Activated T-cell treated with anti-CD3 and anti-CD28 coated beads, Interleukin-2, amount 50 U/mL, for 48 hours (primary cell): ENCODE data around the gene TAOK1.

Experiments
- DNase-seq, 2 experiments: peaks; one replicate each; pipeline ENCODE4 v3.0.0-alpha.2; 2020

TAOK1 gene

DNA sequence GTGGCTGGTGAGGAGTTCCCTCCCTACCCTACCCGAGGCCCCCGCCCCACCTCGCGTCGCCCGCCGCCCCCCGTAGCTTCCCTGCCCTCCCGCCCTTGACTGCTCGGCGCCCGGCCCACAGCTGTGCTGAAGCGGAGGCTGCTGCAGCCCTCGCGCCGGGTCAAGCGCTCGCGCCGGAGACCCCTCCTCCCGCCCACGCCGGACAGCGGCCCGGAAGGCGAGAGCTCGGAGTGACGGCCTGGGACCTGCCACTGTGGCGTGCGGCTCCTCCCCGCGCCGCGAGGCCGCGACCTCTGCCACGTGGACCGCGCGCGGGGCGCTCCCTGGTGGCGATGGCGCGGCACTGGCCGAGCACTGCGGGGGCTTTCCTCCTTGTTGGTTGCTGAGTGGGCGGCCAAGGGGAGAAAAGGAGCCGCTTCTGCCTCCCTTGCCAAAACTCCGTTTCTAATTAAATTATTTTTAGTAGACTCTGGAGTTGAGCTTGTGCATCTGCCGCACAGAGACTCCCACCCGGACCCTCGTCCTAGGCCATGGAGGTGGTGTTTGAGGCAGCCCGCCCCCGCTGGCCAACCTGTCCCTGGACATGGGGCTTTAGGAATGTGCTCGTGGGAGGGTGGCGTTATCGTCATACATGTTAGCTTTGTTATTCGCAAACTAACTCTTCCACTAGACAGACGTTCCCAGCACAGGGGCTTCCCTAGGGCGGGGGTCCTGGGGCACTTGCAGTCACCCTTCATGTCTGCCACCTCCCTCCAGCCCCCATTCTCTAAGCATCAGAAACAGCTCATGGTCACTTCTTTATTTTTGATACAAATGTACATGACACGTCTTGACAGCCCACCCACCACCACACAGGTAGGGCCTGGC lies 182.8 kb downstream of the TAOK1 start:
- DNase-seq, result peak; percentile 77 to 82

DNA sequence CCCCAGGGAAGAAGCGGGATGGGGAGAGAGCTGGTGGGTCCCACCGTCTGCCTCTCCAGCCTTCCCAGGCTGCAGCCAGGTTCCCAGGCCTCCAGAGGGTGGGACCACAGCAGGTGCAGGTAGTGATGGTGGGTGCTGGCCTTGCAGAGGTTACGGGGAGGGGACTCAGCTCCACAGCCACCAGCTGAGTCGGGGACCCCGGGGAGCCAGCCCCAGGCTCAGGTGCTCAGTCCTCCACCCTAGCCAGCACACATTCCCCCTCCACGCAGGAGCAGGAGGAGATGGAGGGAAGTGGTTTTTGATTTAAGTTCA lies 183.4 kb downstream of the TAOK1 start:
- DNase-seq, result no peak

DNA sequence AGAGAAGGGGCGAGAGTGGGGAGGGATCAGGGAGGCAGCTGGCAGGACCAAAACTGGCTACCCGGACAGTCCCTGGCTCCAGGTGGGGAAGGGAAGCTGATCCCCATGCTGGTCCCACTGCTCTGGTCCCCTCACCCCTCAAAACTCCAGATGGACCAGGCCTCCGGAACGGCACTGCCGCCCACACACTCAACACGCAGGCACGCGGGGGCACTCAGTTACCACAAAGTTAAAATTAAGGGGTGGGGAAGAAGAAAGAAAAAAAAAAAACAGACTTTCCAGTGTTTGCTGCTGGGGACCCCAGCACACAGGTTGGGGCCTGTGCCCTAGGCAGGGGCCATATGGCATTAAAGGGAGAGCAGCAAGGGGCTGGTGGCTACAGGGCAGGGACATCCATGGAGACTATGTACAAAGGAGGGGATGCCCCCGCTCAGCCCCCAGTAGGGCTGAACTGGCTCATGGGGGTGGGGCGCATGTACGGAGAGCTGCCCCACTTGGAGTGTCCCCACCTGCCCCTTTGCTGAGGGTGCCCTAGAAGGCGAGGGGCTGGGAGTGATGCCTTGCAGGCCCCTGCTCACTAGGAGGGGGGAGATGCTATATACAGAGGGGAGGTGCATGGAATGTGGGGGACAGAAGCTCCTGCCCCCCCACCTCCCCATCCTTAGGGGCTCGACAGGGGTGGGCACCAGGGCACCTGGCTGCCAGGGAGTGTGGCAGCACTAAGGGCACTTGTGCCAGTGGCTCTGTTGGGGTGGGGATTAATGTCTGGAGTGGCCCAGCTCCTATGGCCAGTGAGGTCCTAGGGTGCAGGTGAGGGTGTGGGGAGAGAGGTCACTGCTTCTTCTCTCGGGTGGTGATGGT lies 183.9 kb downstream of the TAOK1 start:
- no peak for DNase-seq

DNA sequence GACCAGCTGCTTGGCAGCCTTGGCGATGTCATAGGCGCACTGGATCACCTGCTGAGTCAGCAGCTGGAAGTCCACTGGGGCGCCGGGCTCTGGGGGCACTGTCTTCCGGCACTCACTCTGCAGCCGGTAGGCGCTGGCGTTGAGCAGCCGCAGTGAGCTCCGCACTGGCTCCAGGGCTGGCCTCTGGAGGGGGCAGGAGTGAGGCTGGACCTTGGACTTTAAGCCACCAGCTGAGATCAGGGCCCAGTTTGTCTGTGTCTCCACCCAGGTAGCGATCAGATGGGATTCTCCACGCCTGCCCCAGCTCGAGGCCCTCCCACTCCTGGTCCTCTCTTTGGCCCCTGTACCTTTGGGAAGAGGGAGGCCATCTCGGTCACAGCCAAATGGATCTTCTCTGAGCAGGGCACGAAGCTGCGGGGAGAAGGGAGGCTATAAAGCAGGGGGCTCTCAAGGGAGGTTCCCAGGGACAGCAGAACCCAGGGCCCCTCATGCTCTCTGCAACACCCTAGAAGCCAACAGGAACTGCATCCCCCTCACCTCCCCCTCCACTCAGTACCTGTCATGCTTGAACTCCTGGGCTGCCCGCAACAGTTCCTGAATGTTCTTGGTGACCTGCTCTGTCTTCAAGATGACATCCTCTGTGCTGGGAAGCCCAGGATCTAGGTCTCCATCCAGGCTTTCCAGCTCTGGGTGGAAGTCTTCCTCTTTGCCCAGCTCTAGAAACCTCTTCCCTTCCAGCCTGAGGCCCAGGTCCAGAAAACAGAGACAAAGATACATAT lies 184.8 kb downstream of the TAOK1 start:
- DNase-seq, result no peak

DNA sequence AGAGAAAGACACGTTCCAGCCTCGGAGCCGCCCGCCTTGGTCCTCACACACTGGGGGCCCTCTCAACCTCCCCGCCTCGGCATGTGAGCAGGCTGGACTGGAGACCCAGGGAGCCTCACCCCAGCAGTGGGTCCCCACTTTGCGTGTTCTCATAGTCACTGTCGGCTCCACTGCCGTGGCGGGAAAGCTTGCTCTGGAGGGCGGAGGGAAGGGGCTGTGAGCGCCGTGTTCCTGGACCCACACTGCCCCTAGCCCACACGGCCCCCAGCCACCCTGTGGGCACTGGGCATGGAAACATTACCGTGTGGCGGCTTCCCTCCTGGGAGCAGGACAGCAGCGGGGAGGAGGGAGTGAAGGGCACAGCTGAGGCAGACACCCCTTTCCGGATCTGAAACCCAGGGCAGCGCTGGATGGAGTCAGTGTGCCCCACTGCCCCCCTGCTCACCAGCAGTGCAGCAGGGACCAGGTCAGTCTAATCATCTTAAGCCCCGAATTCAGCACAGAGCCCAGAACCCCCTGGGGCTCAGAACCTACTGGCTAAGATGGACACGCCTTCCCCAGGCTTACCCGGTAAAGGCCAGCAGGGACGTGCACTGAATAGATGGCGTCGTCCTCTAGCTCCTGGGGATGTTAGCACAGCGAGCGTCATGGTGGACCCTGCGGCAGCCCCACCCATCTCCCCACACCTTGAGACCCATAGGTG lies 185.5 kb downstream of the TAOK1 start:
- no peak for DNase-seq

DNA sequence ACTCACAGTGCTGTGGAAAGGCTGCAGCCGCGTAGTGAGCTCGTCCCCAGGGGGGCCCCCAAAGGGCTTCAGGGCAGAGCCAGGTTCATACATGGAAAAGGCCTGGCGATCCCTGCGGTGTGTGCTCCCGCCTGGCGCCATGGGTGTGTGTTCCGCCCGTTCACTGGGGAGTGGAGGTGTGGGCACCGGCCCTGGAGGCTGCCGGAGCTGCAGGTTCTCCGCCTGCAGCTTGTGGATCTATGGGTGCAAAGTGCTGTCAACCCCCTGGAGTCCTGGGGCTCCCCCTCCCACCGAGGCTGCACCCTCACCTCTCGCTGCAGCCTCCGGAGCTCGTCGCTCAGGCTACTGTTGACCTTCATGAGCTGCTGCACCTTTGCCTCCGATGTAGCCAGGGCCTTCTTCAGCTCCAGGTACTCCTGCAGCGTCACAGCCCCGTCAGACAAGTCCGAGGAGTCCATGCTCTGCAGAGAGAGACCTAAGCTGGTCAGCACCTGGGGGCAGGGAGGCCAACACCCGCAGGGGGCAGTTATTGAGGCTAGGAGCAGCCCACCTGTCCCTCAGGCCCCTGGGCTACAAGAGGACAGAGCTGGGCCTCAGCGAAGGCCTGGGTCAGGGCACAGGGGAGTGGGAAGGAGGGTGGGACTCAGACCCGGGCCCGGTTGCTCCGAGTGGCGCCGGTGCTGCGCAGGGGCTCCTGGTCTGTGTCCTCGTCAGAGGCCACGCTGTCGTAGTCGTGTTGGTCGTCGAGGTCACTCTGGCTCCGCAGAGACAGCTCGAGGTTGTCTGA lies 186.2 kb downstream of the TAOK1 start:
- no peak for DNase-seq

DNA sequence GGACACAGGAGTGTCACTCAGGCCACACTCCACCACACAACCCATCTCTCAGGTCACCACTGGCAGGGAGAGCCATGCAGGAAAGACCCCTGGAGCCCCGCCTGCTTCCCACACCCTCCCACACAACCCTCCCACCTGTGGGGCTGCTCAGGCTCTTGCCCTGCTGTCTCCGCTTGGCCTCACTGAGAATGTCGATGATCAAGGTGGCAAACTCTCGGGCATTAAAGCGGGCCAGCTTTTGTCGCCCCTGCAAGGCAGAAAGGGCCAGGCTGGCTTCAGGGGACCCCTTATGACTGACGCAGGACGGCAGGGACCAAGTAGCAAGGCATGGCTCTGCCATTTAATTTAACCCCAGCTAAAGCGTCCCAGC lies 186.8 kb downstream of the TAOK1 start:
- DNase-seq, result no peak

DNA sequence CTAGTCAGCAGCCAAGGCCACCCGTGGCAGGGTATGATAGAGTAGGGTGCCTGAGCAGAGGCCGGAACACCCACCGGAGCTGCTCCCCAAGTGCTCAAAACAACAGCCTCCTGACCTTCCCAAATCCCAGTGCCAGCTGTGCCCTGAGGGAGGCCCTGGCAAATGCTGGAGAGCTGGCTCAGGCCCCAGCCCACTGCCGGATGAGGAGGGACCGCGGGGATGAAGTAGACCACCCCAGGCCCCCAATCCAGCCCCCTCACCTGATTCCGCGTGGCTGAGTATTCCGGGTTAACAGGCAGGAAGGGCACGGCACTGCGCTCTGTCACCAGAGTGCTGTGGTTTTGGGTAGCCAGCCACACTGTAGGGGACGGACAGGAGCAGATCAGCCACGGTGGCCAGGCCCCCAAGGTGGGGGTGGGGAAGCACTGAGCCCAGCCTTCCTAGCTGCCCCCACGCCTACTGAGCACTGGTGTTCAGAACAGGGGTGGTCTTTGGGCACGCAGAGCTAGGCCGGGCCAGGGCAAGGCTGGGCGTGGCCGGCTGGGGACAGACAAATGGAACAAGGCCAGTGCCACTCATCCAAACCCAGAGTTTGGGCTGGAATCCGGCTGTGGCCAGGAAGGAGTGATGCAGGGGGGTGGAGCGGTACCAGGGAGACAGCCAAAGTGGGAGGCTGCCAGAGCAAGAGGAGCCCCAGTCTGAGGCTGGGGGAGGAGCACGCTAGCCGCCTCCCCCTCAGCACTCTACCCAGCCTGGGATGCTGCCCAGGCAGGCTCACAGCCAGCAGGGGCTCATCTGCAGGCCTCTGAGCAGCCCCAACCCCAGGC lies 187.4 kb downstream of the TAOK1 start:
- no peak for DNase-seq

DNA sequence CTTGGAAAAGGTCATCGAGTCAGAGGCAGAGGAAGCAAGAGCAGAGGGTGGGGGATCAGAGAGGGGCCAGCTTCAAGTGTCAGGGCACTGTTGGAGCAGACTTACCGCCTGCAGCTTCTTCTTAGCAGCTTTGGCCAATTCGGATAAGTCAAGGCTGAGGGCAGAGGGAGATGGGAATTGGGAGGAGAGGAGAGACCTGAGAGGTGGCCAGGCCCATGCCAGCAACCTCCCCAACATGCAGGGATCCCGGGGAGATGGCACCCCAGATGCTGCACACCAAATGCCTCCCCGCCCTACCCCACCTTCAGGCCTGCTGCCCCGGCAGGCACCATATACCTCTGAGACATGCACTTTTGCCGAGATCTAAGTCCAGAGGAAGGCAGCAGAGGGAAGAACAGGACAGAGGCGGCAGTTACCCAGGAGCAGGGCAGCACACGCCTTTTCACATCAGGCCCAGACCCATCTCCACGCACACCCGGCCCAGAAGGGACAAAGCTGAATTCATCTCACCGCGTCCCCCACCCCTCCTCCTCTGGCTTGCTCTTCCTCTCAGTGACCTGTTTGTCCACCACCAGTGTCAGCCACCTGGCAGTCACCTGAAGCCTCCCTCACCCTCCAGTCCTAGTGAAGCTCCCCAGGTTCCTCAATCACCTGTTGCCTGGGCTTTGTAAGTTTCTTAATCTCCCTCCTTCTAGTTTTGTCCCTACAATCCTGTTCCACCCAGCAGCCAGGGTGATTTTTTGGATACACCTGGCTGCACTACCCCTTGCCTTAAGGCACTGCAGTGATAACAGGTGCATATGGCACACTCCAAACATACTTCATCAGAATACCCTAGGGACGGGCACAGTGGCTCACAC lies 188.7 kb downstream of the TAOK1 start:
- no peak for DNase-seq

DNA sequence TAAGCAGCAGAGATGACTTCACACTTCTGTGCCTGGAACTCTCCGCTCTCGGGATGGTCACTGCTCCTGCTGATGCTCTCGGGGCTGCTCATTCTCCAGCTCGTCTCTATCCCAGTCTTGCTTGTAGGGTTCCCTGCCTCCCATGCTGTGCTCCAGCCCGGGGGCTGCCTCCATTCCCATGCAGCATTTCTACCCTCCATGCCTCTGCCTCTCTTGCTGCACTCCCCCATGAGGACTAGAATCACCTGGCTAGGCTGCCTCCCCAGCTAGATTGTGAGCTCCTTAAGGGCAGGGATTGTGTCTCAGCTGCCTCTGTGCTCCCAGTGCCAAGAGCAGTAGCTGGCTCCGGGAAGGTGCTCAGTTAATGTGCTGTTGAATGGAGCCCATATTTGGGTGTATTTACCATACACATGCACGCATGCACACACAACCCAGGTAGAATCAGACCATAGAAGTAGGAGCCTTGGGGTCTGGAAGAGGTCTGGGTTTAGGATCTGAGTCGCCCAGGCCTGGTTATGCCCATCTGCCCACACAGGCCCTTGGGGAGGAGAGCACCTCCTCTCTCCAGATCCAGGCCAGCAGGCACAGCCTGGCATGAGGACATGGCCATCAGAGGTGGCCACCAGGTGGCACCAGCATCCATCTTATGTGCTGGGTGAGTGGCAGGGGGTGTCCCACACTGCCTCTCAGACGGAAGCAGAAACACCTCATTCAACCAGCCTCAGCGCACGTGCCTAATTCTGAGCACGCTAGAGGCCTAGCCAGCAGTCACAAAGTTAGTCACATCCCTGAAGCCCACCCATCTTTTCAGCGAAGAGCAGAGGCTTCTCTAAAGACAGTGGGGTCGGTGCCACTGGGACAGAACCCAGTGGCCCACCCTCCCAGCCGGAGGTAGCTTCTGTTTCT lies 190.0 kb downstream of the TAOK1 start:
- DNase-seq, result peak; percentile 93 to 94

DNA sequence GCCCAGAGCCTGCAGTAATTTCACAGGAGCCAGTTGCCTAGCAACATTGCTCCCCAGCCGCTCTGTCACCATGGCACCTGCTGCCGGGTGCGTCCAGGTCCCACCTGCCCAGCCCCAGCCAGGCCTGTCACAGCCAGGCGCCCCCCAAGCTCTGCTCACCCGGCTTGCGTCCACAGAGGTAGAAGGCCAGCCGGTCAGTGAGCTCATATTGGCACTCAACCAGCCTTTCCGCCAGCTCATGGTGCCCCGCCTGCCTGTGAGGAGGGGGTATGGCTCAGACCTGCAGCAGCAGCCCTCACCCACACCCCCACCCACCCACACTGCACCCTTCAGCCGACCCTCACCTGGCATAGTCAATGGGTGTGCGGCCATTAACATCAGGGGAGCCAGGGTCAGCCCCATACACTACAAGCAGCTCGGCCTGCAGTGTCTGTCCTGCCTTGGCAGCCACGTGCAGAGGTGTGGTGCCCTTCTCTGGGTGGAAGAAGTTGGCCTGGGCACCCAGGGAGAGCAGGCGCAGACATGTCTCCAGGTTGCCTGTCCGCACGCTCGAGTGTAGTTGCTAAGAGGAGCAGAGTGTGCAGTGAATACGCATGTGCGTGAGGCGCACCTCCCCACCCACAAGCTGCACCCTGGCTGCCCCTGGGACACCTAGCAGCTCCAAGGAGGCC lies 191.6 kb downstream of the TAOK1 start:
- no peak for DNase-seq

DNA sequence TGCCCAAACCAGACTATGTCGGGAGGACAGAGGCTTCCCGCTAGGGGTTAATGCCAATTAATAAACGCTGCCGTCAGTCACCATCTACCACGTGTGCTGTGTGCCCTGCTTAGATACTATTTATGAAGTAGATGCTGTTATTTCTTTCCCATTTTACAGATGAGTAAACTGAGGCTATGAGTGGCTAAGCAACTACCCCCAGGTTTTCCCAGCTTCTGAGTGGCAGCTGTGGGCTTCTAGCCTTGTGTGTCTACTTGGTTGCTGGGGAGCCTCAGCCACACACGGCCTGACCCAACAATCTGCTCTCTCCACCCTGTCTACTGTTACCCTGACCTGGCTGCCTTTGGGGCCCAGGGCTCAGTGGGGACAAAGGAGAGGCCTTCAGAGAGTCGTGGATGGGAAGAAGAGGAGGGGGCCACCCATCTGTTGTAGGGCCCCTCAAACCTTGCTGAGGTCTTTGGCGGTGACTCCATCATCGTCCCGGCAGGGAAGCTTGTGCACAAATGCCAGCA lies 192.1 kb downstream of the TAOK1 start:
- no peak for DNase-seq

DNA sequence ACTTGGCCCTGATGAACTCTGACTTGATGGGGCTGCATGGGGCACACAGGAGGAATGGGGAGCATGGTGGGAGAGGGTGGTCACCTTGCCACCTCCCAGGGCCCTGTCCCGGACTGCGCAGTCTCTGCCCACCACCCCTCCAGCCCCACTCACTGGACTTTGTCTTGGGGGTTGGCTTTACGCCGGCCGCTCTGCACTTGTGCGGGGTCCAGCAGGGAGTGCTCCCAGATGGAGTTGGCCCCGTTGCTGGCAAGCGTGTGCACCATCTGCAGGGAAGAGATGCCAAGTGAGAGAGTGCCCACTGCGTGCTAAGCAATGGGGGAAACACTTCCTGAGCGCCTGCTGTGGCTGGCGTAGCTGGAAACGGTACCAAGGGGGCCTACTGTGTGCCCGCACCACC lies 192.6 kb downstream of the TAOK1 start:
- no peak for DNase-seq

DNA sequence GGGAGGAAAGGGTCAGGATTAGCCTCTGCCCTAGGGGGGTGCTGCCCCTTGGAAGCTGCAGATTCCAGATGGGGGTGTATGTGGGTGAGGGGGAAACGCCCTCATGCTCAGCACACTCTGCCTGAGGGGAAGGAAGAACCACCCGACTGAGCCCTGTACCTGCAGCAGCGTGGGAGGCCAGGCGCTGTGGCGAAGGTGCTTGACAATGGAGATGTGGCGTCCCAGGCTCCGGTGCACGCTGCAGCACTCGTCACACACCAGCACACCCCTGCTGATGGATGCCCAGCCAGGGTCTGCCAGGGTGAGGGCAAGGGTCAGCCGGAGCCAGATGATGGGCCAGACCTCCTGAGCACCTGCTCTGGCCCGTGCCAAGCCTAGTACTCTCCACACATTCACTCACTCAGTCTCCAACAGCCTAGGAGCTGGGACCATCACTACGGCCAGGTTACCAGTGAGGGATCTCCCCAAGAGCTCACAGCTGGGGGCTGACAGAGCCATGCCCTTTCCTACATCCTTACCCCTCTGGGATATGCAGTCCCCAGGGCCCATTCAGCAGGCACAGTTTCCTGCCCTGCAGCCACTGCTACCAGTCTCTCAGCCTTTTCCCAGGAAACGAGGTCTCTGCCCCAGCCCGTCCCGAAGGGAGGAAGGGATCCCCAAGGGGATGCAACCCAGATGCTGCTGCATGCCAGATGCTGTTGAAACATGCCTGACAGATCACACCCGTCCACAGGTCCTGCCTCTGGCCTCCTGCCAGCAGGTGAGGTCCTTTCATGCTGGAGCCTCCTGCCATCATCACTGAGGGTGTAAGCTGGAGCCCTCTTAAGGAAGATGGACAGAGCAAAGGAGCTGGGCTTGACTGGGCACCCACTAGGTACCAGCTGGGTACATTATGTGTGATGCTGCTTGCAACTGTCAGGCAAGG lies 193.4 kb downstream of the TAOK1 start:
- DNase-seq, result no peak

DNA sequence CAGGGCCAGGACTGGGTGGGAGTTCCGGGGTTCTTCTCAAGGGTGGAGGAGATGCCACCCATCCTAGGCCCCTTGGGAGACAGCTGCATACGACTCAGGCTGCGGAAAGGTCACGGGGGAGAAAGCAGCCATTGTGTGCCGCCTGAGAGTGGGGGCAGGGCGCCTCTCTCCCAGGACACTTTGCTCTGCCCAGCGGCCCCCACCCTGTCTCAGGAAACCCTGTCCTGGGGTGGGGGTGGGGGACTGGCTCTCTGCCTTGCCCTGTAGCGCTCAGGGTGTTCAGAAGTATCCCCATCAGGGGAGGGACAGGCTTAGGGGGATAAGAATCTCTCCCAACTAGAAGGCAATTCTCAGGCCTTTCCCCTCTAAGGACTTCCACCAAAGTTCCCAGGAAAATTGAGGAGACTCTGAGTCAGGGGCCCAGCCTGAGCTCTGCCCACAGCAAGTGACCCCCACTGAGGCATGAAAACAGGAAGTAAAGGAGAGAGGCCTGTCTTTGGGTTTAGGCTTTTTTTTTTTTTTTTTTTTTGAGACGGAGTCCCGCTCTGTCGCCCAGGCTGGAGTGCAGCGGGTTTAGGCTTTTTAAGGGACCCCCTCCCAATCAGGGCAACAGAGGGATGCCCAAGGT lies 194.4 kb downstream of the TAOK1 start:
- no peak for DNase-seq

DNA sequence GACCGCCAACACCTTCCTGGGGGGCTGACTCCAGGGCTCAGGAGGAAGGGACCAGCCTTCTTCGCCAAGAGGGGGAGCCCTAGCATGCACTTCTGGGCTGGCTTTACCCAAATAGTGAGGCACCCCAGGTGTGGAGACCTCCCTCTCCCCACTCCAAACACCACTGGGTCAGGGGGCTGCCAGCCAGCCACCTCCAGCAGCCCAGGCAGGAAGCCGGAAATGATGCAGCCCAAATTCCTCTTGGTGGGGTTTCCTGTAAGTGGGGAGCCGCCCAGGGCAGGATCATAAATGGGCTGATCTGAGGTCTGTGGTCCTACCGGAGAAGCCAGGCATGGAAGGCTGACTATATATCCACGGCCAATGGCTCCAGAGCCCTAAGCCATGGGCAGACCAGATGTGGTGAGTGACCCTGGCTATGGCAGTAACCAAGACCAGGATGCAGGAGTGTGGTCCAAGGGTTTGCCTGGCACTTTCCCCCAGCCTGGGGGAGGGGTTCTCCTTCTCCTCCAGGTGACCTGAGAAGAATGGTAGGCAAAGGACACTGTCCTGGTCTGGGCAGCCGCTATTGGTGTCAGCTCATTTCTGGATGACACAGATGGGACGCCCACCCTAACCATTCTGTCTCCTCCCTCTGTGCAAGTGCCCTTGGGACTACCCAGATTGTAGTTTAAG lies 195.1 kb downstream of the TAOK1 start:
- peak in 1 of 2 experiments; percentile 57 for DNase-seq
